K562 (cell line): Measurements from ENCODE around the gene SPARC. TPM values are rescaled to one million over a fixed set of nuclear protein-coding genes. Genes with fewer than 3 reads are reported as not detected.

Experiments used
- CBX3 ChIP-seq, 2 experiments: IDR thresholded peaks; 1 replicate in 1 of 2; 2 replicates in 1 of 2; pipeline ENCODE4 v1.6.1; 2012; ENCODE audit warnings: inconsistent platforms in 2 of 2, low read length in 2 of 2, borderline replicate concordance in 1 of 2, control low read depth in 1 of 2
- CREB1 ChIP-seq, 2 experiments: sonication (generic) in 1 of 2; formaldehyde crosslinking in 1 of 2; IDR thresholded peaks; 2 replicates each; pipeline versions ENCODE4 v1.6.1 to v1.8.0; 2012 to 2022; ENCODE audit warnings: inconsistent platforms in 1 of 2, mild to moderate bottlenecking in 1 of 2, missing genetic modification reagents in 1 of 2, moderate library complexity in 1 of 2
- CTCF ChIP-seq, 3 experiments: IDR thresholded peaks in 2 of 3; conservative IDR thresholded peaks in 1 of 3; 2 replicates each; pipeline ENCODE4 v1.5.1; 2011 to 2012; ENCODE audit warnings: low read length in 3 of 3, mild to moderate bottlenecking in 3 of 3, control low read depth in 2 of 3, improper control_type of control experiment in 1 of 3, inconsistent platforms in 1 of 3, low read depth in 1 of 3, mixed read lengths in 1 of 3, moderate library complexity in 1 of 3; ENCODE audit not compliant: insufficient read depth in 2 of 3
- GABPB2 ChIP-seq: fragments of 250-450 bp; sonication (Bioruptor Pico); conservative IDR thresholded peaks from 2 replicates; pipeline ENCODE4 v1.5.1; 2021; ENCODE audit warnings: mild to moderate bottlenecking
- MAX ChIP-seq: sonication (generic); formaldehyde crosslinking; IDR thresholded peaks from 2 replicates; pipeline ENCODE4 v1.9.0; 2022; ENCODE audit warnings: mild to moderate bottlenecking, missing genetic modification reagents
- NFIX ChIP-seq: fragments of 250-450 bp; sonication (Bioruptor Pico); IDR thresholded peaks from 2 replicates; pipeline ENCODE4 v1.4.0; 2020; ENCODE audit warnings: low read depth, mild to moderate bottlenecking, moderate library complexity
- NONO ChIP-seq, 2 experiments: fragments of 200-400 bp in 1 of 2; fragments of 450-650 bp in 1 of 2; formaldehyde crosslinking in 1 of 2; IDR thresholded peaks; 2 replicates each; pipeline ENCODE4 v1.6.1; 2017; ENCODE audit warnings: low read depth in 2 of 2, mild to moderate bottlenecking in 2 of 2, moderate library complexity in 2 of 2, low read length in 1 of 2
- PHF20 ChIP-seq: fragments of 450-650 bp; IDR thresholded peaks from 2 replicates; pipeline ENCODE4 v1.6.1; 2018; ENCODE audit not compliant: partially characterized antibody
- POLR2B ChIP-seq: fragments of 450-650 bp; IDR thresholded peaks from 2 replicates; pipeline ENCODE4 v1.6.1; 2018; ENCODE audit warnings: low read depth; ENCODE audit not compliant: partially characterized antibody
- TAF15 ChIP-seq: fragments of 200-400 bp; formaldehyde crosslinking; IDR thresholded peaks from 2 replicates; pipeline ENCODE4 v1.6.1; 2017; ENCODE audit warnings: mild to moderate bottlenecking, low read depth, low read length, moderate library complexity
- ZBTB12 ChIP-seq: fragments of 250-450 bp; sonication (Bioruptor Pico); IDR thresholded peaks from 2 replicates; pipeline ENCODE4 v1.4.0; 2020
- ZBTB26 ChIP-seq: fragments of 450-650 bp; formaldehyde crosslinking; IDR thresholded peaks from 2 replicates; pipeline ENCODE4 v1.4.0; 2022; ENCODE audit warnings: missing genetic modification characterization
- ZFP91 ChIP-seq: sonication (generic); formaldehyde crosslinking; IDR thresholded peaks from 2 replicates; pipeline ENCODE4 v1.8.0; 2022; ENCODE audit warnings: mild to moderate bottlenecking, missing genetic modification reagents
- ZNF274 ChIP-seq: IDR thresholded peaks from 2 replicates; pipeline ENCODE4 v1.6.1; 2011; ENCODE audit warnings: low read depth, mild to moderate bottlenecking, low read length, moderate library complexity, borderline replicate concordance
- ZNF408 ChIP-seq: fragments of 250-450 bp; sonication (Bioruptor Pico); IDR thresholded peaks from 2 replicates; pipeline ENCODE4 v1.4.0; 2020; ENCODE audit warnings: low read depth, mild to moderate bottlenecking, moderate library complexity
- ZNF512 ChIP-seq: IDR thresholded peaks from 2 replicates; pipeline ENCODE4 v1.6.1; 2016; ENCODE audit warnings: missing genetic modification characterization, missing compliant biosample characterization
- ZNF695 ChIP-seq: fragments of 450-650 bp; formaldehyde crosslinking; IDR thresholded peaks from 2 replicates; pipeline ENCODE4 v1.4.0; 2020; ENCODE audit warnings: mild to moderate bottlenecking, moderate library complexity
- ZNF75A ChIP-seq: fragments of 450-650 bp; formaldehyde crosslinking; IDR thresholded peaks from 2 replicates; pipeline ENCODE4 v1.4.0; 2020; ENCODE audit warnings: mild to moderate bottlenecking
- ZNF766 ChIP-seq: fragments of 200-800 bp; sonication (Bioruptor generic); conservative IDR thresholded peaks from 2 replicates; pipeline ENCODE4 v1.6.1; 2016; ENCODE audit warnings: missing genetic modification characterization, missing compliant biosample characterization
- polyA plus RNA-seq, 8 experiments: library from polyadenylated mRNA; depleted of rRNA in 4 of 8; stranded (reverse) in 5 of 8; unstranded in 3 of 8; fragments of >200 nt; fragmentation: Nextera tagmentation in 2 of 8; fragmentation: Illumina TruSeq in 1 of 8; extraction: Ambion mirVana in 2 of 8; extraction: Trizol in 1 of 8; gene quantifications; 2 replicates each; pipeline versions ENCODE4 v1.2.1 to v1.2.3, GENCODE V29; 2011 to 2014; ENCODE audit warnings: inconsistent platforms in 1 of 8, missing spikeins in 1 of 8
- total RNA-seq, 7 experiments: library from RNA; depleted of rRNA in 6 of 7; stranded (reverse); fragments of >200 nt in 6 of 7; fragmentation: Illumina TruSeq in 2 of 7; extraction: Trizol in 2 of 7; gene quantifications; 2 replicates each; pipeline versions ENCODE4 v1.2.1 to v1.2.3, GENCODE V29; 2011 to 2021; ENCODE audit warnings: low replicate concordance in 1 of 7

The SPARC gene
- total and polyA plus RNA-seq, 9 of the 15 experiments (the other 6 are each of a cell fraction or from before 2014, with no cell fraction given): 6.1 to 35.6 (median 12.2) TPM

GRCh38 chr5:151709109-151709735, 22.5 kb upstream of the SPARC start (continued):
- TF ChIP-seq ZFP91 (CRISPR knock-in tag): no peak
- TF ChIP-seq GABPB2: no peak
- 0 out of 2 replicates have a peak, but pooled peaks have one; percentile 21 for TF ChIP-seq MAX
- TF ChIP-seq TAF15: no peak
- TF ChIP-seq ZNF75A (CRISPR knock-in tag): no peak
- peak; percentile 40 for TF ChIP-seq POLR2B
- TF ChIP-seq CBX3 (IDR thresholded peaks at IDR 0.05; ENCODE audit: borderline replicate concordance in 1 of 2, low read length in 2 of 2): 0 out of 3 replicates have a peak, but pooled peaks of 1 of the 2 experiments have one; percentile 65
- TF ChIP-seq CTCF (IDR thresholded peaks at IDR 0.05 in 2 of 3, conservative IDR thresholded peaks at IDR 0.05 in 1 of 3; ENCODE audit: insufficient read depth in 2 of 3, low read depth in 1 of 3, low read length in 3 of 3): no peak
- TF ChIP-seq ZNF512 (tag): no peak
- no peak for TF ChIP-seq ZNF408 (CRISPR knock-in tag)
- TF ChIP-seq ZNF274: no peak
- TF ChIP-seq NONO (IDR thresholded peaks at IDR 0.05; ENCODE audit: low read depth in 2 of 2, low read length in 1 of 2): no peak
- TF ChIP-seq ZNF766 (CRISPR knock-in tag): no peak
- no peak for TF ChIP-seq ZBTB26 (CRISPR knock-in tag)
- TF ChIP-seq ZBTB12 (CRISPR knock-in tag): 0 out of 2 replicates have a peak, but pooled peaks have one; percentile 28
- TF ChIP-seq NFIX (CRISPR knock-in tag): no peak
- no peak for TF ChIP-seq PHF20
- TF ChIP-seq ZNF695 (CRISPR knock-in tag): no peak
- peak; percentile 82 for TF ChIP-seq CREB1 (IDR thresholded peaks at IDR 0.05)
- TF ChIP-seq CREB1 (CRISPR knock-in tag; IDR thresholded peaks at IDR 0.05): no peak; the same call in 1 of the 2 replicates
